Tibial nerve (tissue), 3 donors: ENCODE results near the gene ATP5IF1.

Experiments
- CTCF ChIP-seq, 5 experiments: fragments of 200-600 bp in 3 of 5; fragments of 450-650 bp in 2 of 5; sonication (generic) in 3 of 5; IDR thresholded peaks; one replicate each; pipeline ENCODE4 v1.5.1; 2016 to 2019; ENCODE audit warnings: antibody characterized with exemption in 5 of 5, mild to moderate bottlenecking in 3 of 5, moderate library complexity in 2 of 5
- POLR2A ChIP-seq, 2 donors: fragments of 450-650 bp; IDR thresholded peaks; one replicate each; pipeline ENCODE4 v1.6.1; 2017; ENCODE audit warnings: antibody characterized with exemption in 2 of 2, mild to moderate bottlenecking in 2 of 2, moderate library complexity in 2 of 2

GRCh38 chr1:28282426-28283407 lies 46.8 kb downstream of the ATP5IF1 start:
- TF ChIP-seq POLR2A (IDR thresholded peaks at IDR 0.05) (no peak), CTCF (IDR thresholded peaks at IDR 0.05) (no peak)
